ENCODE results near the gene NUDCD3.

The NUDCD3 gene

DNA sequence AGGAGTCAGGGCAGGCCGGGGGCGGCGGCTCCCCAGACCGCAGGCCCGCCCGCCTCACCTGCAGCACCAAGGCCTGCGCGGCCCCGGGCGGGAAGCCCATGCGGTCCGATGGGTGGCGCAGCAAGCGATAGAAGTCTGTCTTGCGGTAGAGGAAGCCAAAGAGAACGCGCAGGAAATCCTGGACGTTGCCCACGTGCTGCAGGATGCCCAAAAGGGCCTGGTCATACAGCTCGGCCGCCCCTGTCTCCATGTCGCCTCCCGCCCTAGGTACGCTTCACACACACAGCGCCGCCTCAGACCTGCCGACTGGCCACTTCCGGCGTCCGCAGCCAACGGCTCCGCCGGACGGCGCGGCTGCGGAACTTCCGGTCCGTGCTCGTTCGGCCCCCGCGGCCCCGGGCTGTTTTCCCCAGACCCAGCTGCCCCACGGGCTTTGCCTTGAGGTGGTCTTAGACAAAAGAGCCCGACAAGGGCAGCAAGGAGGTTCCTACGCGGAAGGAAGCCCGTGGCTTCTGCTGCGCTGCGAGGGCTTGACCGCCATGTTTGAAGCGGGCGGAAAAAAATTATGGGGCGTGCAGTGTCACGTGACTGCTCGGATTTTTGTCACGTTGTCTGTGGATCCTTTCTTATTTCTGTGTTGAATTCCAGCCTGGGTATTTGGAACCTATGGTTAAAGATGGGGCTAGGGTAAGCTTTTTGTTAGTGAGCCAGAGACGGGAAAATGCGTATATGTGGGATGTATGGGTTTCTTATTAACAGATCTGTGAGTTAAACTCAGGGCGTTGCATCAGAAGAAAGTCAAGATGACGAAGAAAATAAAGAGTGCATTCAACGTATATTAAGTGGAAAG is at the start of gene NUDCD3:
NUDCD3 (minus strand) TSS at position 308 of the 850 bp plus-strand sequence; CDS start at position 250, 58 bp downstream.
- DNase-seq (ENCODE audit: low spot score) = peak; percentile 90

DNA sequence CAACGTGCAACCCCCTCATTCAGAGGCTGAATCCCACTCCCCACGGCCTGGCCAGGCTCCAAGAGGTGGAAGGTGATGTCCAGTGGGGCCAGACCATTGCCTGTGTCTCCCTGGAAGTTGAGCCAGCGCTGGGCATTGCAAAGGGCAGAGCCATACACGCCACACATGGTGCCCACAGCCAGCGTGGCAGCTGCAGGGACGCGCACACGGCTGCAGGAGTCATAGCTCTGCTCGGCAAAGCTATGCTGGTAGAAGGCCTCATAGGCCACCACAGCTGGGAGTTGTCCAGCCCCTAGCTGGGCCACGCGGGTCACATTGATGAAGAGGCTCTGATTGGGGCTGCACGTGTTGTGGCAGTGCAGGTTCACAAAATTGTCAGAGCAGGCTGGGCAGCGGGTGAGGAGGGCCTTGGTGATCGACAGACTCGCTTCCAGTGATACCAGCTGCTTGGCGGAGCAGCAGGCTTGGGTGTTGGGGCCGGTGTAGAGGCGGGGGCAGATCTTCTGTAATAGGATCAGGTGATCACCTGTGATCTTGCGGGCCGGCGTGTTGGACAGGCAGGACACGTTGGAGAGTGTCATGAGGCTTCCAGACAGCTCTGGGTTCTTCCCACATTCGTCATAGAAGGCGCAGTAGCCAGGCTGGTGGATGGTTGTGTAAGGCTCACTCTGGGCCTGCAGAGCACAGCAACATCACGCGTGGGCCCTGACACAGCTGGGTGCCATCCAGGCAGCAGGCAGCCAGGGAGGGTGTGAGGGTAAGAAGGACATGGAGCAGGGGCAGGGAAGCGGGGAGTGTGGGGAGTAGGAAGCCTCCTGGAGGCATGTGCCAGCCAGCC is 49.4 kb upstream of the NUDCD3 start:
- no peak for DNase-seq (ENCODE audit: low spot score)

DNA sequence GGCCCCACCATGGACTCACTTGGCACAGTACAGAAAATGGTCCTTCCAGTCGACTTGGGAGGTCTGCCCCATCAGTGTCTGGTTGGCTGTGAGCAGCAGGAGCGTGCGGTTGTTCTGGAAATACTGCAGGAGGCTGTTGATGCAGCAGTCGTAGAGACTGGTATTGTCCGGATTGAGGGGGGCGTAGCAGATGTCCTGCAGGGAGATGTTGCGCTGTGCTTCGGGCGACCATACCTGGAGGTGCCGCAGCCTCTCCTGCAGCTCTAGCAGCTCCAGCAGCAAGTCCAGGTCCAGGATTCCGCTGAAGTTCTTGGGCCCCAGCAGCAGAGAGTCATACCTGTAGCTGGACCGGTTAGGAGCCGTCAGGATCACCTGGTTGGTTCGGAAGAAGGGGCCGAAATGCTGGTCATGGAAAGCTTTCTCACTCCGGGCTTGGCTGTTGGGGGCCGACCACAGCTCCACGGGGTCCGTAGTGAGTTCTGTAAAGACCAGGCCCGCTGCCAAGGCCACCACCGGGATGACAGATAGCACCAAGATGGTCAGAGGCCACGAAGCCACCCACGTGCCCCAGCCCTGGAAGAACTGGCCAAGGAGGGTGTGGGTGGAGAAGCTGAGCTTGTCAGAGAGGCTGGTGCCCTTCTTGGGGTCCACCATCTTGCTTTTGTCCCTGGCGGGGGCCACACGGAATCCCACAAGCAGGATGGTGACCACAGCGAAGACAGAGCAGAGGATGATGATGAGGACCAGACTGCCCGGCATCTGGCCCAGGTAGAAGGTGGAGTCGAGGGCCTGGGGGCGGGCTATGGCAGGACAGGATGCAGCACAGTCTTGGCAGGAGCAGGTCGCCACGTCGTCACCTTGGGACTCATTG is 48.6 kb upstream of the NUDCD3 start:
- no peak for DNase-seq (ENCODE audit: low spot score)

- no peak for DNase-seq (ENCODE audit: low spot score)
Observed at GRCh38 chr7:44538093-44538797, 47.8 kb upstream of the NUDCD3 start.

DNA sequence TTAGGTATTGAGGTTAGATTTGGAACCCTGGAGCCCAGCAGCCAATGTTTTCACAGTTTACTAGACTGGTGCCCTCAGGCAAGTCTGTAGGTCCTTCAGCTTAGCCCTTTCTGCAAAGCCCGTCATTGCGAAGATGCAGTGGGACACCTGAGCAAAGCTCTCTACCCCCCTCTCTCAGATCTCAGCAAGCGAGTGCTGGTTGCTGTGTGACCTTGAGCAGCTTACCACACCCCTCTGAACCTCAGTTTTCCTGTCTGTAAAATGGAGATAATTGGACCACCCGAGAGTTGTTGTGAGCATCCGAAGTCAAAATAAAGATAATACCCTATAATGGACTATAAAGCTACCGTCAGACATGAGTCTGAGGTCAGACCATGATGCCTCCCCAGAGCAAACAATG is 47.0 kb upstream of the NUDCD3 start:
- DNase-seq (ENCODE audit: low spot score) = no peak

DNA sequence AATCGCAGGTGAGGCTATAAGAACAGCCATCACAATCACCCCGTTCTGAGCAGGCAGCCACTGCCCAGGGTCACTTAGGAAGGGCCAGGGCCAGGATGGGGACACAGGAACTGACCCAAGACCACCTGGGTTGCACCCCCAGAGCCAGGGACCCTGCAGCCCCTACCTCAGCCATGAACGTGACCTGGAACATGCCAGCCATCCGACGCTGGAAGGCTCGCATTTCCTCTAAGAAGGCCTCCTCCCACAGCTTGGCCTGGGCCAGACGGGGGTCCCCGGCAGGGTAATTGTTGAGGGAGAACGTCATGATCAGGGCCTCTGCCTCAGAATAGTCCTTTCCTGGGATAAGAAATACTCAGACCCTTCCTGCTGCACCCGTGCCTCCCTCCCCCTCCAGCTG is 45.6 kb upstream of the NUDCD3 start:
- no peak for DNase-seq (ENCODE audit: low spot score)

DNA sequence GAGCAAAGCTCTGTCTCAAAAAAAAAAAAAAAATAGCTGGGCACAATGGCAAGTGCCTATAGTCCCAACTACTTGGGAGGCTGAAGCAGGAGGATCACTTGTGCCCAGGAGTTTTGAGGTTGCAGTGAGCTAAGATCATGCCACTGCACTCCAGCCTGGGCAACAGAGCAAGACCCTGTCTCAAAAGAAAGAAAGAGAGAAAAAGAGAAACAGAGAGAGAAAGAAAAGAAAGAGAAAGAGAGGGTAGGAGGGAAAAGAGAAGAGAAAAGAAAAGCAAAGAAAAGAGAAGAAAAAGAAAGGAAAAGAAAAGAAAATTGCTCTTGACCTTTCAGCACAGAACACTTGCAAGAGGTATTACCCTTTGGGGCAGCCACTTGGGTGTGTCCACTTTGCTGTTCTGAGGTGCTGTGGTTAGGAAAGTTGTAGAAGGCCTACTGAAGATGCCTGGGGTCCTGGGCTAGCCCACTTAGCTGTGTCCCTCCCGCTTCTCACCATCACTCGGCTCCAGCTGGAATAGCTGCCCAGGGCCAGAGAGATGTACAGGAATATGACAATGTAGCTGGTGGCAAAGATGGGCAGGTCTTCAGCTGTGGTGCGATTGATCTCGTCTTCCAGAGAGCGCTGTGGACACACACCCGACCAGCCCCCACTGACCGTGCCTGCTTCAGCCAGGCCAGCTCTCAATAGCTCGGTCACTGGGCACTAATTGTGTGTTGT is 45.0 kb upstream of the NUDCD3 start:
- DNase-seq (ENCODE audit: low spot score) = no peak

DNA sequence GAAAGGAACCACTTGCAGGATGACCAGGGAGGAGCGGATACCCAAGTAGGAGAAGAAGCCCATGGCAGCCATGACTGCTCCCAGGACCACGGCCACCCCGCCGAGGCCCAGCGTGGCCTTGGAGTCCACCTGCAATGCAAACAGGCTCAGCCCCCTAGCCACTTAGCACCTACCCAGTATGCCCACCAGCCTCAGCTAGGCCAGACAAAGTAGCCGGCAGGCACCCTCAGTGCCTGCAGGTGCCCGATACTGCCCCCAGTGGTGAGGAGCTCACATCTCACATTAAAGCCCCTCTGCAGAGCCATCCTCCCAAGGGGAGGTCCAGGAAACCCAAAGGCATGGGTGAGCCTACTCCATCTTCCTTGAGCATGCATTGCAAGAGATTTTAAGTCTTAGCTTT is 44.0 kb upstream of the NUDCD3 start:
- DNase-seq (ENCODE audit: low spot score) = peak; percentile 52

DNA sequence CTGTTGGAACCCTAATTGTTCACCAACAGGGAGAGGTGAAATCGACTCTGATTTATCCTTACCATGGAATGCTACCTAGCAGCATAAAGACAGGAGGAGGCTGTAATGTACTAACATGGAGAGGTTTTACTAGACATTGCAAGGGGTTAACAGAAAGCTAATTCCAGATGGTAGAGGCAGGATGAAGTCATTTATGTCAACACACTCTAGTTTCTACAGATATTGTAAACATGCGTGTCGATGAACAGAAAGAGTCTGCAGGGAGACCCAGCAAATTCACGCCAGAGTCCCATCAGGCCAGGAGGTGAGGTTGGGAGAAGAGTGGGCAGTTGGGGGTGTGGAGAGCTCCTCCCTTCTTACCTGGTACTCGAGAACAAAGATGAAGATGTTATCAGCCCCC is 43.6 kb upstream of the NUDCD3 start:
- no peak for DNase-seq (ENCODE audit: low spot score)

DNA sequence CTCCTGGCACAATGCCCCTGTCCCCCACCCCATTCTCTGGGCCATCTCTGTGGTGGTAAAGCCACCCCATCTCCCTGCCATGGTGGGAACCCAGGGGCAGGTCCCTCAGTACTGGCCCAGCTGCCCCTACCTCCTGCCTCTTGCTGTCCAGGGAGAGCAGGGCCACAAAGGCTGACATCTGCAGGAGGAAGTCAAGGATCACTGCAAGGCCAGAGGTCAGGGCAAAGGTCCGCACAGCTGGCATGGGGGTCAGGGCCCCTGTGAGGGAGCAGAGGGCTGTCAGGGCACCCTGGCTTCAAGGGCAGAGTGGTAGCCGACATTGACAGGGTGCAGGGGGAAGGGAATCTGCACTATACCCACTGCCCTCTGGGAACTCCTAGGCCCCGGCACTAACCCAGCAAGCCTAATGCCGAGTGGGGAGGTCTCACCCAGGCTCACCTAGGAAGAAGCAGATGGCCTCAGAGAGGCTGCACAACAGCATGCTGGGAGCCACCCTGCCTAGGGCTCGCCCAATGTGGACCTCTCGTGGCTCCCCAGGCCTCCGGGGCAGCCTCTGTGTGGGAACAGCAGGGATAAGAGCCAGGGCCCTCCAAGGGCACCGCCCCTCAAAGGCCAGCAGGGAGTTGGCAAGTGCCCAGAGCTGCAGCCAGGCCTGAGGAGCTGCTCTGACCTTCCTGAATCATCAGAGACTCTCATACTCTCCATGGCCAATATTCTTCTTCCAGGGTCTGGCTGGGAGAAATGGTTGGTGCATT is 43.0 kb upstream of the NUDCD3 start:
- DNase-seq (ENCODE audit: low spot score) = no peak

DNA sequence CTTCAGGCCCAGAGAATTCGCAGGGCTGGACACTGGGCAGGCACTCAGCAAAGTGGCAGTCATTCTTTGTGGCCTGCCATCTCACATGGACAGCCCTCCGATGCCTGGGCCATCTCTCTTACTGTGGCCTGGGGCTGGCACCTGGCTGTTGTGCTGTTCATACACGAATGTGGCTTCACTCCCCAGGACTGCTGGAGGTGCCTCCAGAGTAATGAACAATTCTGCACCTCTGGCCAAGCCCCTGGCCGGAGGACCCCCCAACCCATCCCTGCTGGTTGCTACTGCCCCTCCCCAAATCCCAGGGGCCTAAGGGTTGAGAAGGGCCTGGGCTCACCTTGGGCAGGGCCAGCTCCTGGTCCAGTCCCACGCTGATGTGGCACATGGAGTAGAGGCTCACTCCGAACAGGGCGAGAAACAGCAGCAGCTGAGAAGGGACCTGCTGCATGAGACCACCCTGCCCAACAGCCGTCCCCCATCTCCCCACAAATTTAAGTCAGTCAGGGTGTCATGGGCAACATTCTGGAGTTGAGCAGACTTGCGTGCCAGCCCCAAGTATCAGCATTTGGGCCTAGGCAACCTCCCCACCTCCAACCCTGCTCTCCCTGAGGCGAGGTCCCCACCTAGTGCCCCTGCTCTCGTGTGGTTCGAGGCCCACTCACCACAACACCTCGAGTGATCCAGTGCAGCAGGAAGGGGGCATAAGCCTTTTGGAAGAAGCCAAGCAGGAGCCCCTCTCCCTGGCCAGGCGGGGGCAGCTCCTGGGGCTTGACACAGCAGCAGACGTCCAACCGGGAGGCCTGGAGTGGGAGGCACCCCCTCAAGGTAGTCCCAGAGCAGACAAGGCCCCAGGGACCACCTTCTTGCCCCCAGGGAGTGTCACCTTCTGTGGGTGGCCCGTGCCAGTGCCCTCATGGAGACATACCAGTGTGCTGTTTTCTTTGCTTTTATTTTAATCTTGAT is 41.2 kb upstream of the NUDCD3 start:
- no peak for DNase-seq (ENCODE audit: low spot score)

DNA sequence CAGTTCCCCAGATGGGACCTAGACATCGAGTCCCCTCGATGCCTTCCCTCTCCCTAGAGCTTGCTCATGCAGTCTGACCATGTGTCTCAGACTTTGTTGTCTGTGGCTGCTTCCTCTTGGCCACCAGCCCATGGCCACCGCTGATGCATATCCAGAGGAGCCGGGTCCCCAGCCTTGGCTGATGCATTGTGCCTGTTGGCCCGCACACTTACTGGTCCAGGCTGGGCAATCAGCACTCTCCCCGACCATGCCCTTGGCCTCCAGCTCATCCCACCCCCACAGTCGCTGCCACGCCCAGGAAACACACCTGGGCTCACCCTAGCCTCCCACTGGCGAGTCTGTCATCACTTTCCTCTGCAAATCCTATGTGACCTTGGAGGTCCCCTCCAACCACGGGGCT is 40.5 kb upstream of the NUDCD3 start:
- peak; percentile 67 for DNase-seq (ENCODE audit: low spot score)

- DNase-seq (ENCODE audit: low spot score) = no peak
Observed at GRCh38 chr7:44524811-44525388, 34.4 kb upstream of the NUDCD3 start.

GRCh38 chr7:44522315-44522714 is 31.9 kb upstream of the NUDCD3 start:
- DNase-seq (ENCODE audit: low spot score) = no peak

DNA sequence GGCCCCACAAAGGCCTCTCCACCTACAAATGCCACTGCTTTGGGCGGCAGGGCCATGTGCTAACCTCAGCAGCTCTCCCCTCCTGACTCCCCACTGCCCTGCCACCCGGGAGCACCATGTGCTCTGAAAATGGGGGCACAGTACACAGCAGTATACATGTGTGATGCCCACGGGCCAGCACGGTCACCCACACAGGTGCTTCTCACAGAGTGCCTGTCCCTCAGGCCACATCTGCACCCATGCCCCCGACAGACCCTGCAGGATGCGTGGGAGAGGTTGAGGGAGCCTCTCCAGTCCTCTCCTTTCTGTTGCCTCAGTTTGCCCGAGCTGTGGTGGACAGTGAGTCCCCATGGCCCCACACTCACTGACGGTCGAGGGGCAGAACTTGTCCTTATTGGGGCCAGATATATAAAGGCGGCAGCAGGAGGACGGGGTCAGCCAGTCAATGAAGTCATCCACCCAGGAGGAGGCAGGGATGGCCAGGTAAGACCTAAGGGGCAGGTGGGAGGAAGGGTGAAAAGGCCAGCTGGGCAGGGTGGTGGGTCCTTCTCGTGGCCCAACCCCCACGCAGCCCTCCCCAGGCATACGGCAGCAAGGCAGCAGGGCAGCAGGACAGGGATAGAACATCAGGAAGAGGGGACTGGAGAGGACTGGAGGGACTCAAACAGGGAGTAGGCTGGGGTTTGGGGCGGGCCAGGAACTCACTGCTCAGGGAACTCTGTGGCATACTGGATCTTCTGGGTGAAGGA is 31.1 kb upstream of the NUDCD3 start:
- DNase-seq (ENCODE audit: low spot score) = no peak

GRCh38 chr7:44520574-44520973 is 30.1 kb upstream of the NUDCD3 start:
- DNase-seq (ENCODE audit: low spot score) = no peak

DNA sequence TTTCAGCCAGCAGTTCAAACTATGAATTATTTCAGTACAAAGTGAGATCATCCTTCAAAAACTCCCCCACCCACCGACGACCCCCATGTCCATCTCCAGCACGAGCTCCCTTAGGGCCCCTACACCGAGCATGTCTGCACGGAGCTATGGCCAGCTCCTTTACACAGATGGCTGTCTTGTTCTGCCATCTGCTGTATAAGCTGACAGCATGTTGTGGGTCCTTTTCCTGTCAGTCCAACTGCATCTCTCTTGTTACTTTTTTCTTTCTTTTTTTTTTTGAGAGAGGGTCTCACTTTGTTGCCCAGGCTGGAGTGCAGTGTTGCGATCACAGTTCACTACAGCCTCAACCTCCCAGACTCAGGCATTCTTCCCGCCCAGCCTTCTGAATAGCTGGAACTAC is 29.1 kb upstream of the NUDCD3 start:
- DNase-seq (ENCODE audit: low spot score) = no peak

DNA sequence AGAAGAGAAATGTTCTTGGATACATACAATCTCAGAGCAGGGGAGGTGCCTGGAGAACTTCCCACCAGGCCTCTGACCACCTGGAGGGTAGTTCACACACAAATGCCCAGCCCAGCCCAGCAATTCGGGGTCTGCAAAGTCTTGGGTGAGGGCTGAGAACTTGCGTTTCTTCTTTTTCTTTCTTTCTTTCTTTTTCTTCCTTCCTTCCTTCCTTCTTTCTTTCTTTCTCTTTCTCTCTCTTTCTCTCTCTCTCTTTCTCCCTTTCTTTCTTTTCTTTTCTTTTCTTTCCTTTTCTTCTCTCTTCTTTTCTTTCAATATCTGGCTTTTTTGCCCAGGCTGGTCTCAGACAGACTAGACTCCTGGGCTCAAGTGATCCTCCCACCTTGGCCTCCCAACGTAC is 28.3 kb upstream of the NUDCD3 start:
- no peak for DNase-seq (ENCODE audit: low spot score)

All from kidney tubule cell (primary cell).